GM12872 (cell line): ENCODE measurements around the gene MRPS2.

ENCODE experiments used
- TF ChIP-seq, protein P1 (sequence below): IDR thresholded peaks from 3 replicates; pipeline ENCODE4 v1.5.1; 2011; ENCODE audit warnings: low read depth, mild to moderate bottlenecking, low read length, moderate library complexity; ENCODE audit not compliant: insufficient read depth

Gene MRPS2

DNA sequence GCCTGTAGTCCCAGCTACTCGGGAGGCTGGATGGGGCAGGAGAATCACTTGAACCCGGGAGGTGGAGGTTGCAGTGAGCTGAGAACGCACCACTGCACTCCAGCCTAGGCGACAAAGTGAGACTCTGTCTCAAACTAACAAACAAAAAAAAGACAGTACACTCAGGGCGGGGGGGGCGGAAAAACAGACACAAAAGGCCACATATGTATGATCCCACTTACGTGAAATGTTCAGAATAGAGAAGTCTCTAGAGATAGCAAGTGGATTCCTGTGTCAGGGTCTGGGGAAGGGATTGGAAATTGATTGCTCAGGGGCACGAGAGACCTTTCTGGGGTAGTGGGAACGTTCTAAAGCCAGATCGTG, 11.7 kb downstream of the MRPS2 start:
- TF ChIP-seq, protein P1, sequence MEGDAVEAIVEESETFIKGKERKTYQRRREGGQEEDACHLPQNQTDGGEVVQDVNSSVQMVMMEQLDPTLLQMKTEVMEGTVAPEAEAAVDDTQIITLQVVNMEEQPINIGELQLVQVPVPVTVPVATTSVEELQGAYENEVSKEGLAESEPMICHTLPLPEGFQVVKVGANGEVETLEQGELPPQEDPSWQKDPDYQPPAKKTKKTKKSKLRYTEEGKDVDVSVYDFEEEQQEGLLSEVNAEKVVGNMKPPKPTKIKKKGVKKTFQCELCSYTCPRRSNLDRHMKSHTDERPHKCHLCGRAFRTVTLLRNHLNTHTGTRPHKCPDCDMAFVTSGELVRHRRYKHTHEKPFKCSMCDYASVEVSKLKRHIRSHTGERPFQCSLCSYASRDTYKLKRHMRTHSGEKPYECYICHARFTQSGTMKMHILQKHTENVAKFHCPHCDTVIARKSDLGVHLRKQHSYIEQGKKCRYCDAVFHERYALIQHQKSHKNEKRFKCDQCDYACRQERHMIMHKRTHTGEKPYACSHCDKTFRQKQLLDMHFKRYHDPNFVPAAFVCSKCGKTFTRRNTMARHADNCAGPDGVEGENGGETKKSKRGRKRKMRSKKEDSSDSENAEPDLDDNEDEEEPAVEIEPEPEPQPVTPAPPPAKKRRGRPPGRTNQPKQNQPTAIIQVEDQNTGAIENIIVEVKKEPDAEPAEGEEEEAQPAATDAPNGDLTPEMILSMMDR, result no peak

DNA sequence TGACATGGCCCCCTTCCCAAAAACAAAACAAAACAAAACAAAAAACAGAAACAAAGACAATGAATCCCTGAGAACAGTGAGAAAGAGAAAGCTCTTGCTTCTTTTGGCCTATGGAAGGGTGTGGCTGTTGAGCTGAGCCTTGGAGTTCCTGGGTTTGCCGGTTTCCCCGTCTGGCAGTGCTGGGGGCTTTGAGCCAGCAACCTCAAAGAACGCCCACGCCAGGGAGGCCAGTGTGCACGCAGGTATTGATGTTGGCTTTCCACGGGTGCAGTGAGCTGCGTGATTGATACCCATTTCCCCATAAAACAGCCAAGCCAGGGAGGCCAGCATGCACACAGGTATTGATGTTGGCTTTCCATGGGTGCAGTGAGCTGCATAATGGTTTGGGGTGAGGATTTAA, 12.4 kb downstream of the MRPS2 start:
- TF ChIP-seq, protein P1, result no peak

DNA sequence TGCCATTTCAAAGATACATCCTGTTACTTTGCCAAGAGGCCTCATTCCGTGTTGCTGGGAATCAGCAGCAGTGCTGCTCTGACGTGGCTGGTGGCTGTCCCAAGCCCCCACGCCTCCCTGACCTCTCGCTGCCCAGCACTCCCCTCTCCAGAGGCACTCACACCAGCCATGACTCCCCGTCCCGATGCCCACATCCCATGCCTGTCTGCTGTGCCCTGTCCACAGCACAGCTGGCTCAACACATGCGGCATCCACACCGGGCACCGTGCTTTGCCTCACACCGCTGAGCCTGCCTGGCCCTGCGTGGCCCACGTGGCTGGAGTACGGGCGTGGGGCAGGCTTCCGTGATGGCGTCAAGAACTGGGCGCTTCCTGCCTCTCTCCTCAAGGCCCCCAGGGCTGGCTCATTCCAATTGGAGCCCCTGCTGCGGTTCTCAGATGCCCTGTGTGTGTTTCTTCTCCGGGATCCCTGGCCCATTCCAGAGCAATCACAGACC, 12.9 kb downstream of the MRPS2 start:
- TF ChIP-seq, protein P1, result no peak

DNA sequence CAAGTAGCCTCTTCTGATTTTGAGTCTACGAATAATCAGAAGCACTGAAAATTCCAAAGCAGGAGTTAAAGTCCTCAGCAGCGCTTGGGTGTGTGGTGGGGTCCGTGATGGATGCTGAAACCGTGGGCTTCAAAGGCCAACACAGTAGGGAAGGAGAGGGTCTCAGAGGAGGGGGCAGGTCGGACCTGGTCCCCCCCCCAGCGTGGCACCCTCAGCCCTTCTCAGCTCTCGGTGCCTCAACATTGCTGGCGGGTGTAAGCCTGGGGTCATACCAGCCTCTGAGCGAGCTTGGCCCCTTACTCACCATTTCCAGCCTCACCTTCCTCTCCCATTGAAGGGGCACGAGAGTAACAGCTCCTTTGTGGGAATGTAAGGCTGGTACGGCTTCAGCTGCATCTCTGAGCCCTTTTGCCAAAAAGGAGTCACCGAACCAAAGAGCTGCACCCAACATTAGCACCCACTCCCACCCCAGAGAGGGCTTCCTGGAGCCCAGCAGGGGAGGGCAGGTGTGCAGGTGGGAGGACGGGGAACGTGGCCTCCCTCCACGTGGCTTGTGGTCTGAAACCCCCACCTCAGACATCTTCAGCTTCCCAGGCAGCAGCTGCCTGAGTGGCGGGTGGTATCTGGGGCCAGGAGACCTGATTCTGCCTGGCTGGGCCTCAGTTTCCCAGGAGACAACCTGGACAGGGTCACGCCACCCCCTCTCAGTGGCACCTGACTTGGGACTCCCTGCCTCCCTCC, 14.0 kb downstream of the MRPS2 start:
- TF ChIP-seq, protein P1, result no peak

DNA sequence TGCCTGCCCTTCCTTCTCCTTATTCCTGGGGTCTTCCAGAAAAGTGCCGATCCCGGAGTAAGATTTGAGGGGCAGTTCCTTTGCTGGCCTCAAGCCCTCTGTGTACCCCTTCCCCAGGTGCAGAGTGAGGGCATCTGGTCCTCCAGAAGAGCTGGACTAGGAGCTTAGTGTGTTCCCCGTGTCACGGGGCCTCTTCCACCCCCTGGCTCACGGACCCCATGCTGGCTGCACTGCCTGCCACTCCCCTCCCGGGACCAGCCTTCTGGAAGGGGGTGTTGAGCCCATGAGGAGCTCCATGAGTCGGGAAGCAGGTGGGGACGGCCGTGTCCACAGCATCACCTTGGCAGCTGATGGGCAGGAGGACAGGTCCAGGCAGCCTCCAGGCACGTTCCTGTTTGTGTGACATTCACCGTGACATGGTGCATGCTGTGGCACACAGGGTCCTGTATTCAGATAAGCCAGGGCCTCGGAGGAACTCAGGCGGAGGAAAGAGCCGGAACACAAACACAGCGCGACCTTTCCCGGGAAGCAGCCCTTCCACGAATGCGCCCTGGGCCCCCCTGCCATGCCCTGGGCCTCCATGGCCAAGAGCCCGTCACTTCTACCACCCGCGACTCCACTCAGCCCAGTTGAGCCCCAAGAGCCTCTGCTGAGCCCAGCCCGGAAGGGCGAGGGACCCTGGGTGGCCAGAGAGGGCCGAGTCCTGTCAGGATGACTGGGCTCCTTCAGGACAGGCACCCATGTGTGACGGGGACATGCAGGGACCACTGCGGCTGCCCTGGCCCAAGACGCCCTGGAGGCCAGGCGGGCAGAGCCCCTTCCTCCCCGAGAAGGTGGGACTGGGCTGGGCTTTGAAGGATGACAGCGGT, 14.8 kb downstream of the MRPS2 start:
- TF ChIP-seq, protein P1, result no peak

DNA sequence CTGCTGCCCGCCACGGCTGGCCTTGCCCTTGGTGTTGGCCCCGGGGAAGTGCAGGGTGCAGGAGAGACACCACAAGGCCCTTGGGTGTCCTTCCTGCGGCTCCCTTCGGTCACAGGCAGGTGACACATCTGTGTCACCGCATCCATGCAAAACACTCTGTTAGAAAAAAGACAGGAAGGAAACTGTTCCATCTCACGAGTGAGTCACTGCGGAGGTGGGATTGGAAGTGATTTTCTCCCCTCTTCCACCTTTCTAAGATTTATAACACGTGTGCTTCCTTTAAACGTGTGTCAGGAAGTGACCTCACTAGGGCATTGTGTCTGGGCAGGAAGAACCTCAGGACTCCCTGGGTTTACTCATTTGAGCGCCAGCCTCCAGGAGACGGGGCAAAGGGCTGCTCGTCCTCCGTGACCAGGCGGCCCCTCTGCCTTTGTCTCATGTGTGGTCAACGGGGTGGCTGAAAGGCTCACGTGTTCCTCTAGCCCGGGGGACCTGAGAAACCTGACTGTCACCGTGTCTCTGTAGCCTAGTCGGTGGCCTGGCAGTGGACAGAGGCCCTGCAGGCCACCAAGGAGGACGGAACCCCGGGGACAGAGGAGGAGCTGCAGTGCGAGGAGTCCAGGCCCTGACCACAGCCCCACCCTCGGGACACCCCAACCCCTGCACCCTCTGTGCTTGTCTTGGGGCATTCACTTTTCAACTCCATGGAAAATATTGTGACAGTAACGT, 15.8 kb downstream of the MRPS2 start:
- TF ChIP-seq, protein P1, result no peak

DNA sequence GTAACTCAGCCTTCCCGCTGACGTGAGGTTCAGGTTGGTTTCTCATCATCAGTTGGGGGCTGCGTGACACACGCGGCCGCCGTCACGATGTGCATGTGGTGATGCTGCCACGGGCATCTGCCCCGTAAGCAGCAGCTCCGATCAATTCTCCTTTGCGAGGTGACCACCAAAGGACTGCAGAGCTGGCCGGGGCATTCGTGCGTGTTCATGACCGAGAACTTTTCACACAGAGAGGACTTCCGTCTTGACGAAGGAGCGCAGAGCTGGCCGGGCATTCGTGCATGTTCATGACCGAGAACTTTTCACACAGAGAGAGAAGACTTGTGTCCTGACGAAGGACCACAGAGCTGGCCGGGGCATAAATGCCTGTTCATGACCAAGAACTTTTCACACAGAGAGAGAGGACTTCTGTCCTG, 16.9 kb downstream of the MRPS2 start:
- TF ChIP-seq, protein P1, result no peak
